ENCODE results near the gene TMEM82.

- TF ChIP-seq CTCF (IDR thresholded peaks at IDR 0.05) (no peak), POLR2A (IDR thresholded peaks at IDR 0.05) (no peak)
These were observed 6.0 kb downstream of the TMEM82 start for GRCh38 chr1:15748264-15748663.

Data from right lobe of liver (tissue), 4 donors.